ENCODE measurements around the gene PLAC8.

PLAC8 gene

GRCh38 chr4:83110223-83110945 is 4.1 kb downstream of the PLAC8 start (continued):
- TF ChIP-seq ZBTB11 (tag by site-specific recombination; conservative IDR thresholded peaks at IDR 0.05; ENCODE audit: low read depth), result peak; percentile 47
- TF ChIP-seq, protein P1, sequence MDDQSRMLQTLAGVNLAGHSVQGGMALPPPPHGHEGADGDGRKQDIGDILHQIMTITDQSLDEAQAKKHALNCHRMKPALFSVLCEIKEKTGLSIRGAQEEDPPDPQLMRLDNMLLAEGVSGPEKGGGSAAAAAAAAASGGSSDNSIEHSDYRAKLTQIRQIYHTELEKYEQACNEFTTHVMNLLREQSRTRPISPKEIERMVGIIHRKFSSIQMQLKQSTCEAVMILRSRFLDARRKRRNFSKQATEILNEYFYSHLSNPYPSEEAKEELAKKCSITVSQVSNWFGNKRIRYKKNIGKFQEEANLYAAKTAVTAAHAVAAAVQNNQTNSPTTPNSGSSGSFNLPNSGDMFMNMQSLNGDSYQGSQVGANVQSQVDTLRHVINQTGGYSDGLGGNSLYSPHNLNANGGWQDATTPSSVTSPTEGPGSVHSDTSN (CRISPR knock-in tag; IDR thresholded peaks at IDR 0.05), result no peak
- TF ChIP-seq KLF8 (tag by site-specific recombination; IDR thresholded peaks at IDR 0.05), result peak; percentile 43; the same call in 1 of the 2 replicates
- peak; percentile 70 for TF ChIP-seq ZNF660 (tag by site-specific recombination; IDR thresholded peaks at IDR 0.05)
- peak; percentile 26 for TF ChIP-seq ZBTB26 (tag by site-specific recombination; optimal IDR thresholded peaks at IDR 0.05)
- no peak for TF ChIP-seq ZNF707 (tag by site-specific recombination; IDR thresholded peaks at IDR 0.05)
- peak; percentile 64; the same call in 1 of the 2 replicates for TF ChIP-seq ZNF600 (tag by site-specific recombination; IDR thresholded peaks at IDR 0.05)
- peak; percentile 29; the same call in 1 of the 2 replicates for TF ChIP-seq ZFHX2 (tag by site-specific recombination; conservative IDR thresholded peaks at IDR 0.05)
- TF ChIP-seq ELK4 (IDR thresholded peaks at IDR 0.05; ENCODE audit: borderline replicate concordance, low read depth, low read length), result peak; percentile 68; the same call in 1 of the 2 replicates
- TF ChIP-seq ZNF211 (tag by site-specific recombination; IDR thresholded peaks at IDR 0.05; ENCODE audit: low read depth), result no peak
- TF ChIP-seq ZNF658 (tag by site-specific recombination; IDR thresholded peaks at IDR 0.05), result no peak
- TF ChIP-seq ZNF311 (tag by site-specific recombination; IDR thresholded peaks at IDR 0.05; ENCODE audit: borderline replicate concordance), result no peak
- 0 out of 2 replicates have a peak, but pooled peaks have one; percentile 8 for TF ChIP-seq GLIS1 (tag by site-specific recombination; IDR thresholded peaks at IDR 0.05)
- TF ChIP-seq OSR2 (tag by site-specific recombination; IDR thresholded peaks at IDR 0.05), result 0 out of 2 replicates have a peak, but pooled peaks have one; percentile 8
- no peak for TF ChIP-seq ZNF350 (tag by site-specific recombination; IDR thresholded peaks at IDR 0.05)
- TF ChIP-seq ZNF449 (tag by site-specific recombination; IDR thresholded peaks at IDR 0.05), result no peak
- TF ChIP-seq, protein P2, sequence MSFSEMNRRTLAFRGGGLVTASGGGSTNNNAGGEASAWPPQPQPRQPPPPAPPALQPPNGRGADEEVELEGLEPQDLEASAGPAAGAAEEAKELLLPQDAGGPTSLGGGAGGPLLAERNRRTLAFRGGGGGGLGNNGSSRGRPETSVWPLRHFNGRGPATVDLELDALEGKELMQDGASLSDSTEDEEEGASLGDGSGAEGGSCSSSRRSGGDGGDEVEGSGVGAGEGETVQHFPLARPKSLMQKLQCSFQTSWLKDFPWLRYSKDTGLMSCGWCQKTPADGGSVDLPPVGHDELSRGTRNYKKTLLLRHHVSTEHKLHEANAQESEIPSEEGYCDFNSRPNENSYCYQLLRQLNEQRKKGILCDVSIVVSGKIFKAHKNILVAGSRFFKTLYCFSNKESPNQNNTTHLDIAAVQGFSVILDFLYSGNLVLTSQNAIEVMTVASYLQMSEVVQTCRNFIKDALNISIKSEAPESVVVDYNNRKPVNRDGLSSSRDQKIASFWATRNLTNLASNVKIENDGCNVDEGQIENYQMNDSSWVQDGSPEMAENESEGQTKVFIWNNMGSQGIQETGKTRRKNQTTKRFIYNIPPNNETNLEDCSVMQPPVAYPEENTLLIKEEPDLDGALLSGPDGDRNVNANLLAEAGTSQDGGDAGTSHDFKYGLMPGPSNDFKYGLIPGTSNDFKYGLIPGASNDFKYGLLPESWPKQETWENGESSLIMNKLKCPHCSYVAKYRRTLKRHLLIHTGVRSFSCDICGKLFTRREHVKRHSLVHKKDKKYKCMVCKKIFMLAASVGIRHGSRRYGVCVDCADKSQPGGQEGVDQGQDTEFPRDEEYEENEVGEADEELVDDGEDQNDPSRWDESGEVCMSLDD (tag by site-specific recombination; IDR thresholded peaks at IDR 0.05), result peak; percentile 69; the same call in 1 of the 2 replicates
- peak; percentile 60; the same call in 1 of the 2 replicates for TF ChIP-seq ZEB2 (tag by site-specific recombination; IDR thresholded peaks at IDR 0.05)
- TF ChIP-seq SCRT2 (tag by site-specific recombination; IDR thresholded peaks at IDR 0.05), result peak; percentile 96
- TF ChIP-seq ZBTB17 (tag by site-specific recombination; IDR thresholded peaks at IDR 0.05), result peak; percentile 33
- TF ChIP-seq ZNF335 (tag by site-specific recombination; conservative IDR thresholded peaks at IDR 0.05), result peak; percentile 91
- peak; percentile 76 for TF ChIP-seq ZSCAN30 (tag by site-specific recombination; IDR thresholded peaks at IDR 0.05)
- TF ChIP-seq, protein P3, sequence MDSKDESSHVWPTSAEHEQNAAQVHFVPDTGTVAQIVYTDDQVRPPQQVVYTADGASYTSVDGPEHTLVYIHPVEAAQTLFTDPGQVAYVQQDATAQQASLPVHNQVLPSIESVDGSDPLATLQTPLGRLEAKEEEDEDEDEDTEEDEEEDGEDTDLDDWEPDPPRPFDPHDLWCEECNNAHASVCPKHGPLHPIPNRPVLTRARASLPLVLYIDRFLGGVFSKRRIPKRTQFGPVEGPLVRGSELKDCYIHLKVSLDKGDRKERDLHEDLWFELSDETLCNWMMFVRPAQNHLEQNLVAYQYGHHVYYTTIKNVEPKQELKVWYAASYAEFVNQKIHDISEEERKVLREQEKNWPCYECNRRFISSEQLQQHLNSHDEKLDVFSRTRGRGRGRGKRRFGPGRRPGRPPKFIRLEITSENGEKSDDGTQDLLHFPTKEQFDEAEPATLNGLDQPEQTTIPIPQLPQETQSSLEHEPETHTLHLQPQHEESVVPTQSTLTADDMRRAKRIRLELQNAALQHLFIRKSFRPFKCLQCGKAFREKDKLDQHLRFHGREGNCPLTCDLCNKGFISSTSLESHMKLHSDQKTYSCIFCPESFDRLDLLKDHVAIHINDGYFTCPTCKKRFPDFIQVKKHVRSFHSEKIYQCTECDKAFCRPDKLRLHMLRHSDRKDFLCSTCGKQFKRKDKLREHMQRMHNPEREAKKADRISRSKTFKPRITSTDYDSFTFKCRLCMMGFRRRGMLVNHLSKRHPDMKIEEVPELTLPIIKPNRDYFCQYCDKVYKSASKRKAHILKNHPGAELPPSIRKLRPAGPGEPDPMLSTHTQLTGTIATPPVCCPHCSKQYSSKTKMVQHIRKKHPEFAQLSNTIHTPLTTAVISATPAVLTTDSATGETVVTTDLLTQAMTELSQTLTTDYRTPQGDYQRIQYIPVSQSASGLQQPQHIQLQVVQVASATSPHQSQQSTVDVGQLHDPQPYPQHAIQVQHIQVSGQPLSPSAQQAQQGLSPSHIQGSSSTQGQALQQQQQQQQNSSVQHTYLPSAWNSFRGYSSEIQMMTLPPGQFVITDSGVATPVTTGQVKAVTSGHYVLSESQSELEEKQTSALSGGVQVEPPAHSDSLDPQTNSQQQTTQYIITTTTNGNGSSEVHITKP (tag by site-specific recombination; IDR thresholded peaks at IDR 0.05), result peak; percentile 63
- TF ChIP-seq SP3 (tag by site-specific recombination; IDR thresholded peaks at IDR 0.05), result peak; percentile 36; the same call in 1 of the 2 replicates

All from HEK293 (cell line).